Stimulated activated CD8-positive, alpha-beta memory T cell treated with anti-CD3 and anti-CD28 coated beads, Interleukin-4, amount 100 ng/mL, for 48 hours (primary cell): ENCODE measurements around the gene ACTN3.
"Not testable (repeated sequence)": the region's sequence is repeated elsewhere in the genome, so short reads cannot be mapped to it uniquely, and the experiment has no call there.

Experiments used
- DNase-seq: peaks from one replicate; pipeline ENCODE4 v3.0.0-alpha.2; 2020

Gene ACTN3

GRCh38 chr11:66603072-66603471, 56.4 kb downstream of the ACTN3 start:
- DNase-seq: no peak

- no peak for DNase-seq
Observed at GRCh38 chr11:66604155-66604554, 57.5 kb downstream of the ACTN3 start.

- DNase-seq: not testable (repeated sequence)
Observed at GRCh38 chr11:66606608-66607007, 59.9 kb downstream of the ACTN3 start.

- no peak for DNase-seq
Observed at GRCh38 chr11:66607126-66607834, 60.6 kb downstream of the ACTN3 start.

GRCh38 chr11:66609721-66610617, 63.3 kb downstream of the ACTN3 start:
- DNase-seq: no peak

DNA sequence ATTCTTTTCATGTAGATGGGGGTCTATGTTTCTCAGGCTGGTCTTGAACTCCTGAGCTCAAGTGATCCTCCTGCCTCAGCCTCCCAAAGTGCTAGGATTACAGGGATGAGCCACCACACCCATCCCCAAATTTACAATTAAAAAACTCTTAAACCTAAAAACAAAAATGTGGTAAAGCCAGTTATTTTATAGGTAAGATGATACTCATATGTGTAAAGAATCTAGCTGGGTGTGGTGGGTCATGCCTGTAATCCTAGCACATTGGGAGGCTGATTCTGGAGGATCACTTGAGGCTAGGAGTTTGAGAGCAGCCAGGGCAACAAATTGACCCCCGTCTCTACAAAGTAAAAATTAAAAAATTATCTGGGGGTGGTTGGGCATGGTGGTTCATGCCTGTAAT, 65.8 kb downstream of the ACTN3 start:
- no peak for DNase-seq
